ENCODE results near the gene MARCHF10.
"Not testable (repeated sequence)": the region's sequence is repeated elsewhere in the genome, so short reads cannot be mapped to it uniquely, and the experiment has no call there.

MARCHF10 gene

GRCh38 chr17:62696256-62696655 is 111.9 kb downstream of the MARCHF10 start:
- no peak for DNase-seq

GRCh38 chr17:62695093-62695738 is 112.9 kb downstream of the MARCHF10 start:
- not testable (repeated sequence) for DNase-seq

- DNase-seq: peak; percentile 87
These were observed 114.3 kb downstream of the MARCHF10 start for GRCh38 chr17:62693616-62694409.

- DNase-seq: peak; percentile 80
These were observed 115.2 kb downstream of the MARCHF10 start for GRCh38 chr17:62692721-62693431.

GRCh38 chr17:62692159-62692651 is 115.9 kb downstream of the MARCHF10 start:
- DNase-seq: no peak

GRCh38 chr17:62691589-62691915 is 116.6 kb downstream of the MARCHF10 start:
- DNase-seq: not testable (repeated sequence)

GRCh38 chr17:62690168-62690897 is 117.8 kb downstream of the MARCHF10 start:
- DNase-seq: no peak

GRCh38 chr17:62689441-62690167 is 118.5 kb downstream of the MARCHF10 start:
- no peak for DNase-seq

GRCh38 chr17:62688398-62689160 is 119.5 kb downstream of the MARCHF10 start:
- DNase-seq: no peak

GRCh38 chr17:62687997-62688396 is 120.1 kb downstream of the MARCHF10 start:
- DNase-seq: no peak

- DNase-seq: no peak
These were observed 123.9 kb downstream of the MARCHF10 start for GRCh38 chr17:62684179-62684578.

GRCh38 chr17:62681939-62682381 is 126.2 kb downstream of the MARCHF10 start:
- DNase-seq: no peak

GRCh38 chr17:62681061-62681938 is 126.8 kb downstream of the MARCHF10 start:
- no peak for DNase-seq

GRCh38 chr17:62680541-62681052 is 127.5 kb downstream of the MARCHF10 start:
- no peak for DNase-seq

GRCh38 chr17:62679866-62680377 is 128.2 kb downstream of the MARCHF10 start:
- DNase-seq: no peak

- DNase-seq: peak; percentile 49
These were observed 129.7 kb downstream of the MARCHF10 start for GRCh38 chr17:62678214-62678919.

GRCh38 chr17:62676952-62677596 is 131.0 kb downstream of the MARCHF10 start:
- no peak for DNase-seq

- no peak for DNase-seq
These were observed 131.7 kb downstream of the MARCHF10 start for GRCh38 chr17:62676231-62676943.
